HPDE6-E6E7 (cell line): Measurements from ENCODE around the gene ITIH1.

Experiments
- DNase-seq: peaks from one replicate; pipeline ENCODE4 v3.0.0; 2011; ENCODE audit warnings: missing footprints; ENCODE audit errors: extremely low spot score

Gene ITIH1

DNA sequence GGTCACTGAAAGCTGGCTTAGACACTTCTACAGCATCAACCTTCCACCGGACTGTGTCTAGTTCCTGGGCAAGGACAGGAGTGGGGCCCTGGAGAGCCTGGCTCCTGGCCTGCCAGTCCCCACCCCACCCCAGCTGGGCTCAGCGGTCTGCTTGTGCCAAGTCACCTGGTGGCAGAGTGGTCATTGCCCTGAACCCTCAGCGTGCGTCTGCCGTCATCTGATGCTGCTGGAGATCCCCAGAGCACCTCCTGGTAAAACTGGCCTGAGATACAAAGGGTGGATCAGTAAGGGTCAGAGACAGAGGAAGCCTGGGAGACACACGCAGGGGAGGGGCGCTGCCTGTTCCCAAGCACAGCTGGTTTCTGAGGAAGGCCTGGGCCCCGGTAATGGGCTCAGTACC lies 36.4 kb downstream of the ITIH1 start:
- DNase-seq, result no peak

DNA sequence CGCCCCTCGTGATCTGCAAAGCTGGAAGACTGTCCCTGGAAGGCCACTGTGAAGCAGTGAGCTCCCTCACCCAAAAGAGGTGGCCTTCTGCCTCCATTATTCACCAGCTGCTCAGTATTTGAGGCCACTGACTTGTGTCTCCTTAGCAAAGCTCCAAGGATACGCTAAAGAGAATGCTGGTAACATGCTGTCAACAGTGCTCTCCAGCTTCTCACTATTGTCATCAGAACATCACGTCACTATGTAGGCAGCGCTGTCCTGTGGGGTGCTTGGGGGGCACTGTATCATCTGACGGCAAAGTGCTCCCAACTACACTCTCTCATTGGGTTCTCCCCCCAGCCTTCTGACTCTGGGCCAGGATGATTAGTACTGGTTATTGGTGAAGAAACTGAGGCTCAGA lies 38.8 kb downstream of the ITIH1 start:
- no peak for DNase-seq

GRCh38 chr3:52816654-52817053 lies 39.3 kb downstream of the ITIH1 start:
- DNase-seq, result no peak

GRCh38 chr3:52817221-52817620 lies 39.8 kb downstream of the ITIH1 start:
- no peak for DNase-seq

- DNase-seq, result no peak
Measured at GRCh38 chr3:52817860-52818259, 40.5 kb downstream of the ITIH1 start.

GRCh38 chr3:52819936-52820335 lies 42.5 kb downstream of the ITIH1 start:
- no peak for DNase-seq

DNA sequence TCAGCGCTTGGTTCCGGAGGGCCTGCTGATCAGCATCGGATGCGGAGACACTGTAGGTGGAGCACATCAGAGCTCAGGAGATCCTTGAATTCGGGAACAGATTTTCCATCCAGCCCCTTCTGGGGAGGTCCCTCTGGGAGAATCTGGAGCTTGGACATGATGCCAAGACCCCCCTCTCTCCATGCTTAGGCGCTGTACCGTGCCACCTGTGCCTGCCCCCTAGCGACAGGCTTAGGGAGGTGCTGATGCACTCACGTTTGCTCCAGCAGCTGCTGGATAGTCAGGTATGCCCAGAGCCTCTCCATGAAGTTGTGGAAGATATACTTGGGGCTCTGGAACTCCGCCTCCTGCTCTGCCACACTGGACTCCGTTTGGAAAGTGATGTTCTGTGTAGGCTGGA lies 43.3 kb downstream of the ITIH1 start:
- DNase-seq, result peak; percentile 4

- no peak for DNase-seq
Measured at GRCh38 chr3:52822363-52822762, 45.0 kb downstream of the ITIH1 start.

GRCh38 chr3:52824037-52824436 lies 46.6 kb downstream of the ITIH1 start:
- DNase-seq, result no peak

- no peak for DNase-seq
Measured at GRCh38 chr3:52827441-52827840, 50.0 kb downstream of the ITIH1 start.

DNA sequence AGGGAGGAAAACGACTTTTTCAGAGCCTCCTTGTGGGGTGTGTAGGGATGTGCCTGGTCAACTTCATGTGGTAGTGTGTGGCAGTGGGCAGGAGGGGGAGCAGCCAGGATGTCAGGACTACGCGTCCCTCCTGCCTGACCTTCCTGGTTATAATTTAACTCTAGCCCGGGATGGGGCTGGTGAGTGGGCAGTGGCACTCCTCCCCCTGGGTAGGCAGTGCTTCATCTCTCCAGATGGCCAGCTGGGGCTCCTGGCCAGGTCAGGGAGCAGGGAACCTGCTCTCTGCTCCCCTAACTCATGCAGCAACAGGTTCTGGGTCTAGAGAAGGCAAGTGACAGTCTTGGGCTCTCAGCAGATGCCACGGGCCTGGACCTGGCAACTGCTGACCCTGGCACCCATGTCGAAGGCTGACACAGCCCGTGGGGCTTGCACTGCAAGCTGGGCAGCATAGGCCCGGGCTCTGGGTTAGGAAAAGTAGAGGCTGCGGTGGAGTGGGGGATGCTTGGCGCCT lies 50.5 kb downstream of the ITIH1 start:
- DNase-seq, result no peak

DNA sequence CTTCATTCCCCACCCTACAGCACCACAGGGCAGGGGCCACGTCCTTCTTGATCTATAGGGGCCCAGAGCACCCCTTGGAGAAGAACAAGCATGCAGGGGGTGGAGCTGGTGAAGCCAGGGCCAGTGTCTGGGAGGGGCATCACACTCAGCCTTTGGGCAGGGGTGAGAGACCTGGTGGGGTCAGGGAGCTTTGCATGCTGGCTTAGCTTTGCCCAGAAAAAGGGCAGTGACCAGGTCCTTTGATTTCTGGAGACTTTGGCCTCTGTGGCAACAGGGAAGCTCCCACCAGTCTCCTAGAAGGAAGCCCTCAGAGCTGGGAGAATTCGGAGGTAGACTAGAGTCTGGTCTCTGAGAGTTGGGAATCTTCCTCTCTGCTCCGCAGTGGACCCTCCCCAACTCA lies 52.1 kb downstream of the ITIH1 start:
- no peak for DNase-seq

GRCh38 chr3:52829906-52830463 lies 52.6 kb downstream of the ITIH1 start:
- no peak for DNase-seq

DNA sequence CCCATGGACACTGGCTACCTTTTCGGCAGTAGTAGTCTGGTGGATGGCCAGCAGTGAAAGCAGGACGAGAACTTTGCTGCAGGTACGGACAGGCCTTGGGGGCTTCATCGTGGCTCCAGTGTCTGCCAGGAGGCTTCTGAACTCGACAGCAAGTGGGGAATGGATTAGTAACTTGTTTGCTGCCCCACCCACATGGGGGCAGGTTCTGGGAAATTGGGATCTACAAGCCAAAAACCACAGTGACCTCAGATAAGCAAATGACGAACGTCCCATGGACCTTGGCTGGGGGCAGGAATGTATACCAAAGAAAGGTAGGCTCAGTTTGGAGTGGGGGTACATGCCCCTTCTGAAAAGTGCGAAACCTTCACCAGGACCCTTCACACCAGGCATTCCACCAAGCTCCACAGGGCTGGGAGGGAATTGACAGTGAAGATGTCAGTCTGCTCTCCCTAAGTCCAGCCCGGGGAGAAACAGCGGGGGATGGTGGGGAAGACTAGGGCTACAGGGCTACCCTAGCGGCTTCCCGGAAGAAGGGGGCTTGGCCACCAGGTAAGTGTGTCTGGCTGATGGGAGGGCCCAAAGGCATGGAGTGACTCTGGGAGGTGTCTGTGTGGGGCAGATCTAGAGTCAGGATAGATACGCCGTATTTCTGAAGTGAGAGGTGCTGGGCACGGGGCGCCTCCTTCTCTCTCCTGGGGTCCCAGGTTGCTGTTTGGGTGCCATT lies 53.3 kb downstream of the ITIH1 start, which contains the start of gene ITIH4:
Gene ITIH4 (minus strand): TSS at position 138 of the 724 bp plus-strand sequence. CDS start 30 bp downstream, at position 108.
- DNase-seq, result no peak

DNA sequence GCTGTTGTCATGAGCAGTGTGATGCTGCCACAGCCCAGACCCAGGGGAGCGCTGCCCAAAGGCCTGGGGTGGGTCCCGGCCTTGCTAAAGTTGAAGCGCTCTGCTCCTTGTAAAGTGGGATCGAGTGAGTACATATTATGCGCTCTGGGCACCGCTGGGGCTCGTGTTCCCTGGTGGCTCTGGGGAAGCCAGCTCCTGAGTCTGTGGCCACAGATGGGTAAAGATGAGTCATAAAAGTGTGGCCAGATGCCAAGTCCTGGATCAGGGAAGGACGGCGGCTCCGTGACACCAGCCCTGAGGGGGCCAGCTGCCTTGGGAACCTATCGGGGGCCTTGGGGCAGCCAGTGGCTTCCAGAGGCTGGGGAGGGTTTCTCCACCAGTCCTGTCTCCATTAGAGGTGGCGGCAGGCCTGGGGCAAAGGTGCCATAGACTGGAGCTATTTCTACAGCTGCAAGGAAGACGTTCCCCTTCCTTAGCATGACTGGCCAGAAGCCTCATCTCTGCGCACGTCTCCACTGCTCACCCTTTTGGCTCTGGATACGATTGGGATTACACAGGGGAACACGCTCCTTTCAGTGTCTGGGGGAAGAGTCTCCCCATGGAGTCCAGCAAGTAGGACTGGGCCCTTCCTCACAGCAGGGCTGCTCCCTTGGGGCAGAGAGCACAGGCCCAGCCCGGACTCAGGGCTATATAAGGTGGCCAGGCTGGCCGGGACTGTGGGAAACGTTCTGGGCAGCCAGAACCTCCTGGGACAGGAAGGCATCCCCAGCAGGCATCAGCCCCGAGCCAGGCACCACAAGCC lies 54.3 kb downstream of the ITIH1 start:
- DNase-seq, result peak; percentile 5

DNA sequence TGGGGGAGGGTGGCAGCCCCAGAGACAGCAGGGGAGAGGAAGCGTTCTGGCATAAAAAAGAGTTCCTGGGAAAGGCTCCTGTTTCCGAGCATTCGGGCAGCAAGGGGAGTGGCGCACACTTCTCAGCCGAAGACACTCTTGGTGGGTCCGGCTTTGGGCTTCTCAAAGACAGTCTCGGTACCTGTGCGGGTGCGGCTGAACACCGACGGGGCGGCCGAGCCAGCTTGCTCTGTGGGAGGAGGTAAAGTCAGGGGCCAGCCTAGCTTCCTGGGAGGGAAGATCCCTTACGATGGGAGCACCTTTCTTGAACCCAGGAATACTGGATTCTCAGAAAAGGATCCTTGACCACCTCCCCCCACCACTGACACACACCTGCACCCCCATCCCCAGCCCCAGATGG lies 55.8 kb downstream of the ITIH1 start:
- DNase-seq, result no peak

- DNase-seq, result no peak
Measured at GRCh38 chr3:52834871-52835501, 57.6 kb downstream of the ITIH1 start, which contains the start of gene MUSTN1. TSS of gene MUSTN1 (minus strand) at chr3:52835019. CDS start at chr3:52834948, 71 bp downstream.

DNA sequence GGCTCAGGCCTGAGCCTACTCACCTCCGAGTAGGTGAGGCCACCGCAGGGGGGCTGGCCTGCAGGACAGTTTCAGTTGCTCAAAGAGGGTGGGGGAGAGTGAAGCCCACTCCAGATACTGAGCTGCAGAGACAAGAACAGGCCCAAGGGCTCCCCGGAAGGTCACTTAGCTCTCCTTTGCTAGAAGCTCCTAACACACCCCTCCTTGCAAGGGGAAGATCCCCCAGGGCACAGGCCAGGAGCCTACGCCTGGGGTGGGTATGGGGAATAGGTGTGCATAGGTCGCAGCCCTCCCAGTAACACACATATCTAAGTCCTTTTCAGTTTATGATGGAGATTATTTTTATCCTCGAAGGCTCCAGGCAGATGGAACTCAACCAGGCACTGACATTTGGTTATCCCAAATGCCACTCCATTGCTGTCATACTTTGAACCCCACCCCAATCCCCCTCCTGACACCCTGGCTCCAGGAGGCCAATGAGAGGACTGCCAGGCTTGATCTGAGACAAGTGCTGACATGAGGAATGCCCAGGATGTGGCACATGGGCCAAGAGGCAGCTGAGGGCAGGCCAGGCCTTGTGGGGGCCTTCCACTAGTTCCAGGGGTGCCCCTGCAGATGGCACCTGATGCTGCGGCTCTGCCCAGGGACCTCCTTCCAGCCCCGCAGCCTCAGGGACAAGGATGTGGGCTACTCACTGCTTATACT lies 58.5 kb downstream of the ITIH1 start:
- DNase-seq, result no peak

DNA sequence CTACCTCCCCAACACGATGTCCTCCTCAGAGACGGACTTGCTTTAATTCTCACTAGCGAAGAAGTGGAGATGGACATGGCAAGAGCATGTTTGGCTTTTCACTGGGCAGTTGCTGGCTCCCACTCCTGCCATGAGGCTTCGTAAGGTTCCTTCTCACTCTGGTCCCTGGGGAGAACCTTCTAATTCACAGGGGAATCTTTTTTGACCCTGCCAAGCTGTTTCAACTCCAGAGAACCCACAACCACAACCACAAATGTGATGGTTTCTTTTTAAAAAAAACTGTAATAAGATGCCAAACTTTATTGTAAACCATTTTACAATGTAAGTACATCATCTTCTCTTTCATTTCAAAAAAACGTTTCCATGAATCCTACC lies 59.1 kb downstream of the ITIH1 start:
- DNase-seq, result no peak

- no peak for DNase-seq
Measured at GRCh38 chr3:52836986-52837385, 59.6 kb downstream of the ITIH1 start.

DNA sequence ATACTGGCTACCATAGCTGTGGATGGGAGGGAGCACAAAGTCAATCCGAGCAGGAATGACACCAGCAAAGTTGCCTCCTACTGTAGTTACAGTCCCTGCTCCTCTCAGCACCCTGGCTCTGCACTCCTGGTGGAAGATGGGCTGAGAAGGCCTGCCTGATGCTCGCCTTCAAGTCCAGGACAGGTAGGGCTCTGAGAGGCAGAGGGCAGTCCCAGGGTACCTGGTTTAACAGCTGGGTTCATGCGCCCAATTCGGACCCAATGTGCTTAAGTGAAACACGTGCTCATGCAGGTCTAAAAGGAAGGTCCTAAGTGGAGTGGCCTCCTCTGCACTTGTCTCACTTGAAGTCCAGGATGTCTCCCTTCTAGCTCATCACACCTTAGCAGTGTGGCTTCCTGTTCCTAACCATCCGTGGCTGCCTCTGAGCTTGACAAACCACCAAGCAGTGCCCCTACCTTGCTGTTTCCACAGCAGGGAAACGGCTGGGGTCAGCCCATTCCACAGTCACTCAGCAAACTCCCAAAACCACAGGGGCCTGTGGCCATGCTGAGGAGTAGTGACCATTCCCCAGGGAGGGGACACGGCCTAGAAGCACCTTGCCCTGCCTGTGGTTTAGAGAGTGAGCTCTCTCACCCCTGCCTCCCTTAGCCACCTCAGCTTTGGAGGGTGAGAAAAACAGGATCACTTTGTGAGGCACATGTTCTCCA lies 61.3 kb downstream of the ITIH1 start:
- no peak for DNase-seq
